Heart left ventricle (tissue), 16 donors: Measurements from ENCODE around the gene MRPL21. TPM values are rescaled to one million over a fixed set of nuclear protein-coding genes. Genes with fewer than 3 reads are reported as not detected.

Experiments used
- ATAC-seq, 4 donors: fragments of 200-7000 bp; cut with Tn5 transposase; one replicate each; pipeline ENCODE4 v1.9.1; 2020 to 2022; ENCODE audit warnings: moderate library complexity in 4 of 4, mild to moderate bottlenecking in 3 of 4, moderate number of reproducible peaks in 1 of 4
- DNase-seq, 5 donors: peaks; one replicate each; pipeline ENCODE4 v3.0.0-alpha.2; 2020
- H3K27ac ChIP-seq, 12 donors: fragments of 200-600 bp; sonication (generic) in 4 of 12; one replicate each; pipeline versions ENCODE4 v1.5.0 to v1.8.0; 2016 to 2022; ENCODE audit warnings: mild to moderate bottlenecking in 2 of 12
- H3K27me3 ChIP-seq, 9 donors: fragments of 200-600 bp; sonication (generic) in 2 of 9; one replicate each; pipeline versions ENCODE4 v1.5.1 to v1.8.0; 2016 to 2022; ENCODE audit warnings: mild to moderate bottlenecking in 3 of 9
- H3K36me3 ChIP-seq, 9 donors: fragments of 200-600 bp; sonication (generic) in 2 of 9; one replicate each; pipeline versions ENCODE4 v1.5.0 to v1.8.0; 2018 to 2022; ENCODE audit warnings: mild to moderate bottlenecking in 2 of 9
- H3K4me1 ChIP-seq, 12 donors: fragments of 200-600 bp; sonication (generic) in 4 of 12; one replicate each; pipeline versions ENCODE4 v1.5.0 to v1.8.0; 2016 to 2022; ENCODE audit warnings: mild to moderate bottlenecking in 3 of 12
- H3K4me3 ChIP-seq, 12 donors: fragments of 200-600 bp; sonication (generic) in 4 of 12; one replicate each; pipeline versions ENCODE4 v1.5.0 to v1.8.0; 2017 to 2022; ENCODE audit warnings: mild to moderate bottlenecking in 9 of 12, moderate library complexity in 4 of 12
- H3K9me3 ChIP-seq, 12 donors: fragments of 200-600 bp; sonication (generic) in 4 of 12; one replicate each; pipeline versions ENCODE4 v1.5.0 to v1.8.0; 2016 to 2022; ENCODE audit warnings: mild to moderate bottlenecking in 1 of 12
- CTCF ChIP-seq, 12 donors: fragments of 200-600 bp; sonication (generic) in 4 of 12; IDR thresholded peaks; one replicate each; pipeline versions ENCODE4 v1.5.0 to v1.8.0; 2018 to 2022; ENCODE audit warnings: antibody characterized with exemption in 12 of 12, mild to moderate bottlenecking in 5 of 12
- POLR2A ChIP-seq, 2 donors: fragments of 450-650 bp; IDR thresholded peaks; one replicate each; pipeline ENCODE4 v1.6.1; 2017; ENCODE audit warnings: antibody characterized with exemption in 2 of 2, mild to moderate bottlenecking in 2 of 2, moderate library complexity in 2 of 2
- WGBS, 4 donors: extraction: QIAGEN DNeasy Blood & Tissue Kit in 2 of 4; methylation state at CpG; one replicate each; pipeline versions ENCODE4 v1.1.5 to v1.1.7; 2013 to 2018; 5-methylcytosine and 5-hydroxymethylcytosine counted together
- intact Hi-C, 10 donors: fragments of 100-400 bp; cut with DNase I; formaldehyde crosslinking; loops; one replicate each; pipeline versions ENCODE4 v1.11.1 to v1.14.2; 2022
- polyA plus RNA-seq, 2 donors: library from polyadenylated mRNA; stranded (reverse); fragments of 200-250 nt; gene quantifications; one replicate each; pipeline ENCODE4 v1.2.3, GENCODE V29; 2013
- total RNA-seq, 9 donors: library from RNA; depleted of rRNA in 2 of 9; stranded (reverse); fragments of >200 nt in 2 of 9; fragmentation: NEBNext Ultra II Directional in 3 of 9; extraction: Animal tissue kit (Norgen Biotek cat#: 25700) in 3 of 9; gene quantifications; one replicate each; pipeline versions ENCODE4 v1.1.0 to v1.2.4, GENCODE V29; 2016 to 2023
- donor health status: ischemic (EF 13 %, LVEDD 7.1; RV severe dilation, severe dysfunction).
- donor health status: healthy with polysubstance abuse.
- donor health status: DM: no; HTN: yes; CAD: no.
- donor health status: DM: no; HTN: no; CAD: no.
- donor health status: ischemic (EF 25% LVEDD 6.9; RV normal size, moderate dysfunction).
- donor health status: ischemic (EF 25% LVEDD 5.7; RV mildly dilated, moderate dysfunction).
- donor health status: healthy.
- donor health status: DM: yes; HTN: yes; CAD: no.
- donor health status: ischemic (EF 35%, LVEDD 5.7; RV mildly dilated, moderate dysfunction).
- donor health status: nonischemic (EF 11% LVEDD 7.7; RV severe dilation, severe dysfunction).
- donor health status: DM: yes; HTN: yes; CAD: no.
- donor health status: PGD.
- donor health status: ischemic (EF 29% LVEDD 5.4; RV normal size, mild dysfunction).
- donor health status: nonischemic (EF 23%, LVEDD 6.1; RV moderate dilation, normal function).

MRPL21 gene
- total and polyA plus RNA-seq, 11 donors: 59.9 to 230 (median 88.8) TPM

- peaks cover 0 to 50% (median 42%) of the 10 kb centered on the region in 9 donors for H3K36me3 ChIP-seq
Measured at GRCh38 chr11:68900835-68901381, 2.7 kb downstream of the MRPL21 start.

GRCh38 chr11:68897441-68897840 lies 6.2 kb downstream of the MRPL21 start:
- Histone ChIP-seq H3K27me3 (no peaks in the 10 kb centered on the region), H3K36me3 (peaks cover 0 to 85% (median 77%) of the 10 kb centered on the region in 9 donors), H3K4me3 (no peak overlapping the region), H3K9me3 (no peaks in the 10 kb centered on the region), H3K4me1 (peaks cover 0 to 24% (median 7%) of the 10 kb centered on the region in 12 donors), H3K27ac (no peak overlapping the region)
- TF ChIP-seq CTCF (IDR thresholded peaks at IDR 0.05) (no peak), POLR2A (IDR thresholded peaks at IDR 0.05) (no peak)
- WGBS, 4 donors: 85 to 93% (median 89%) methylated on average over 9 of the region's 9 CpGs
- intact Hi-C loops: no loop called here
- ATAC-seq (no peak), DNase-seq (no peak)

More at GRCh38 chr11:68900835-68901381, 2.7 kb downstream of the MRPL21 start:
- no peaks in the 10 kb centered on the region for H3K9me3 ChIP-seq
- no peaks in the 10 kb centered on the region for H3K27me3 ChIP-seq
- TF ChIP-seq POLR2A (IDR thresholded peaks at IDR 0.05): no peak
- no peak for TF ChIP-seq CTCF (IDR thresholded peaks at IDR 0.05)
- intact Hi-C loops: loop anchor here in 3 of 10 donors (5.0 to 10.0 kb wide), 5 partner anchors 59 to 186 kb away; partner anchors contain the start of genes CPT1A (in 1 of the 3) and TPCN2 (in 1 of the 3)
- H3K4me3 ChIP-seq: no peak overlapping the region
- 76 to 82% (median 79%) methylated on average over 8 to 9 of the region's 9 CpGs for WGBS, 4 donors
- no peak overlapping the region for H3K27ac ChIP-seq
- peaks cover 10 to 47% (median 26%) of the 10 kb centered on the region in 12 donors for H3K4me1 ChIP-seq
- no peak for ATAC-seq
- DNase-seq: no peak

GRCh38 chr11:68896171-68896959 lies 7.3 kb downstream of the MRPL21 start:
- peak in 3 of 4 donors; percentile 26 to 72 (median 49) for ATAC-seq
- H3K9me3 ChIP-seq: no peaks in the 10 kb centered on the region
- TF ChIP-seq CTCF (IDR thresholded peaks at IDR 0.05) (no peak), POLR2A (IDR thresholded peaks at IDR 0.05) (no peak)
- no peak overlapping the region for H3K4me3 ChIP-seq
- intact Hi-C loops: no loop called here
- peaks cover 4 to 19% (median 6%) of the 10 kb centered on the region in 12 donors for H3K4me1 ChIP-seq
- peaks cover 0 to 90% (median 82%) of the 10 kb centered on the region in 9 donors for H3K36me3 ChIP-seq
- WGBS, 4 donors: 84 to 90% (median 88%) methylated on average over 23 of the region's 23 CpGs
- H3K27ac ChIP-seq: peak overlapping the region in 2 of 12 donors; percentile 40 to 61
- DNase-seq: no peak
- no peaks in the 10 kb centered on the region for H3K27me3 ChIP-seq

GRCh38 chr11:68893282-68893681 lies 10.3 kb downstream of the MRPL21 start:
- Histone ChIP-seq H3K4me1 (peaks cover 6 to 32% (median 18%) of the 10 kb centered on the region in 12 donors), H3K36me3 (peaks cover 0 to 71% (median 64%) of the 10 kb centered on the region in 9 donors), H3K27me3 (no peaks in the 10 kb centered on the region), H3K27ac (no peak overlapping the region), H3K4me3 (no peak overlapping the region), H3K9me3 (no peaks in the 10 kb centered on the region)
- DNase-seq: no peak
- TF ChIP-seq CTCF (IDR thresholded peaks at IDR 0.05): no peak
- intact Hi-C loops: loop anchor here in 2 of 10 donors (5.0 kb wide), 2 partner anchors 51 to 119 kb away; partner anchors contain the start of genes CPT1A (in 1 of the 2) and MRGPRF (in 1 of the 2)
- 81 to 86% (median 83%) methylated on average over 5 of the region's 5 CpGs for WGBS, 4 donors
- ATAC-seq: no peak
